HepG2 (cell line): ENCODE results near the gene PFKL. TPM values are rescaled to one million over a fixed set of nuclear protein-coding genes. Genes with fewer than 3 reads are reported as not detected.

ENCODE experiments used
- CBX2 ChIP-seq, 2 experiments: fragments of 200-600 bp in 1 of 2; sonication (generic); formaldehyde crosslinking in 1 of 2; IDR thresholded peaks; 2 replicates each; pipeline versions ENCODE4 v1.7.0 to v1.8.1; 2018 to 2022; ENCODE audit warnings: low read depth in 2 of 2, low read length in 1 of 2, mild to moderate bottlenecking in 1 of 2, missing genetic modification reagents in 1 of 2
- CEBPG ChIP-seq: IDR thresholded peaks from 2 replicates; pipeline ENCODE4 v1.6.1; 2016
- FOSL2 ChIP-seq: sonication (generic); formaldehyde crosslinking; IDR thresholded peaks from 2 replicates; pipeline ENCODE4 v1.4.0; 2020; ENCODE audit warnings: missing genetic modification reagents
- FOXO1 ChIP-seq: sonication (generic); formaldehyde crosslinking; IDR thresholded peaks from 2 replicates; pipeline ENCODE4 v1.4.0; 2020; ENCODE audit warnings: missing genetic modification reagents
- FOXP1 ChIP-seq, 2 experiments: fragments of 450-650 bp in 1 of 2; IDR thresholded peaks; 2 replicates each; pipeline ENCODE4 v1.6.1; 2017 to 2018; ENCODE audit warnings: antibody characterized with exemption in 1 of 2
- GATAD2A ChIP-seq: IDR thresholded peaks from 2 replicates; pipeline ENCODE4 v1.6.1; 2016
- HDAC2 ChIP-seq: sonication (generic); formaldehyde crosslinking; IDR thresholded peaks from 2 replicates; pipeline ENCODE4 v1.4.0; 2020; ENCODE audit warnings: missing genetic modification reagents
- KAT8 ChIP-seq: IDR thresholded peaks from 2 replicates; pipeline ENCODE4 v1.6.1; 2016; ENCODE audit warnings: missing genetic modification reagents, missing compliant biosample characterization
- KDM5A ChIP-seq: fragments of 200-600 bp; sonication (generic); IDR thresholded peaks from 2 replicates; pipeline ENCODE4 v1.7.0; 2018; ENCODE audit warnings: antibody characterized with exemption, mild to moderate bottlenecking, low read length, borderline replicate concordance
- MIER3 ChIP-seq: IDR thresholded peaks from 2 replicates; pipeline ENCODE4 v1.6.1; 2016; ENCODE audit warnings: missing compliant biosample characterization, borderline replicate concordance
- MIXL1 ChIP-seq: IDR thresholded peaks from 2 replicates; pipeline ENCODE4 v1.6.1; 2016
- MXI1 ChIP-seq: IDR thresholded peaks from 3 replicates; pipeline ENCODE4 v1.6.1; 2012; ENCODE audit warnings: low read depth, low read length, inconsistent platforms, borderline replicate concordance
- NKX3-1 ChIP-seq: sonication (generic); formaldehyde crosslinking; IDR thresholded peaks from 2 replicates; pipeline ENCODE4 v1.5.0; 2020; ENCODE audit warnings: missing genetic modification reagents
- POGZ ChIP-seq: sonication (generic); formaldehyde crosslinking; IDR thresholded peaks from 2 replicates; pipeline ENCODE4 v1.4.0; 2020; ENCODE audit warnings: mild to moderate bottlenecking, missing genetic modification reagents
- PRPF4 ChIP-seq: fragments of 200-400 bp; formaldehyde crosslinking; IDR thresholded peaks from 2 replicates; pipeline ENCODE4 v1.6.1; 2016; ENCODE audit warnings: low read length, low read depth; ENCODE audit not compliant: poor library complexity, severe bottlenecking
- SMYD3 ChIP-seq: sonication (generic); formaldehyde crosslinking; IDR thresholded peaks from 2 replicates; pipeline ENCODE4 v1.8.1; 2023; ENCODE audit warnings: mild to moderate bottlenecking, missing genetic modification reagents
- TCF7L2 ChIP-seq: IDR thresholded peaks from 2 replicates; pipeline ENCODE4 v1.6.1; 2011; ENCODE audit warnings: mild to moderate bottlenecking, low read depth, low read length, moderate library complexity
- TEAD3 ChIP-seq: optimal IDR thresholded peaks from 2 replicates; pipeline ENCODE3; 2016; ENCODE audit warnings: borderline replicate concordance
- U2AF1 ChIP-seq: fragments of 200-400 bp; formaldehyde crosslinking; optimal IDR thresholded peaks from 2 replicates; pipeline ENCODE3; 2017; ENCODE audit warnings: mild to moderate bottlenecking, low read depth, low read length
- YY1 ChIP-seq: IDR thresholded peaks from 2 replicates; pipeline ENCODE4 v1.6.1; 2011; ENCODE audit warnings: low read length, low read depth, moderate library complexity, mild to moderate bottlenecking; ENCODE audit not compliant: insufficient read depth, insufficient replicate concordance
- ZBTB1 ChIP-seq: sonication (generic); formaldehyde crosslinking; IDR thresholded peaks from 2 replicates; pipeline ENCODE4 v1.4.0; 2020; ENCODE audit warnings: missing genetic modification reagents, borderline replicate concordance
- ZNF234 ChIP-seq: sonication (generic); formaldehyde crosslinking; conservative IDR thresholded peaks from 2 replicates; pipeline ENCODE4 v1.5.1; 2020; ENCODE audit warnings: mild to moderate bottlenecking, missing genetic modification reagents
- polyA plus RNA-seq, 8 experiments: library from polyadenylated mRNA; depleted of rRNA in 3 of 8; stranded (reverse) in 7 of 8; unstranded in 1 of 8; fragments of >200 nt; fragmentation: Illumina TruSeq in 4 of 8; extraction: Trizol in 4 of 8; gene quantifications; 2 replicates each; pipeline versions ENCODE4 v1.2.1 to v1.2.3, GENCODE V29; 2011 to 2016; ENCODE audit warnings: low read depth in 4 of 8, missing spikeins in 1 of 8, mixed read lengths in 1 of 8; ENCODE audit not compliant: insufficient read depth in 1 of 8
- total RNA-seq, 5 experiments: library from RNA; depleted of rRNA; stranded (reverse); fragments of >200 nt; fragmentation: Illumina TruSeq; extraction: Trizol; gene quantifications; 2 replicates each; pipeline ENCODE4 v1.2.3, GENCODE V29; 2016; ENCODE audit warnings: low read depth in 1 of 5
- TF ChIP-seq, protein P1 (sequence below): sonication (generic); formaldehyde crosslinking; IDR thresholded peaks from 2 replicates; pipeline ENCODE4 v1.4.0; 2020; ENCODE audit warnings: mild to moderate bottlenecking, missing genetic modification reagents
- TF ChIP-seq, protein P2 (sequence below): sonication (generic); formaldehyde crosslinking; IDR thresholded peaks from 2 replicates; pipeline ENCODE4 v1.9.0; 2022; ENCODE audit warnings: low read depth, missing genetic modification reagents
- TF ChIP-seq, protein P3 (sequence below): IDR thresholded peaks from 2 replicates; pipeline ENCODE4 v1.6.1; 2016; ENCODE audit warnings: missing compliant biosample characterization, missing genetic modification reagents, borderline replicate concordance

Gene PFKL
- total and polyA plus RNA-seq, 2 of the 13 experiments (the other 11 are each of a cell fraction or from before 2014, with no cell fraction given), result 92.8 to 106 TPM

GRCh38 chr21:44303490-44303981 lies 3.7 kb downstream of the PFKL start (continued):
- TF ChIP-seq CBX2 (IDR thresholded peaks at IDR 0.05; ENCODE audit: low read depth, low read length), result no peak
- TF ChIP-seq CBX2 (CRISPR knock-in tag; IDR thresholded peaks at IDR 0.05; ENCODE audit: low read depth), result no peak
- TF ChIP-seq MIXL1 (CRISPR knock-in tag), result peak; percentile 71; the same call in 1 of the 2 replicates
- peak; percentile 77 for TF ChIP-seq YY1
- TF ChIP-seq, protein P1, sequence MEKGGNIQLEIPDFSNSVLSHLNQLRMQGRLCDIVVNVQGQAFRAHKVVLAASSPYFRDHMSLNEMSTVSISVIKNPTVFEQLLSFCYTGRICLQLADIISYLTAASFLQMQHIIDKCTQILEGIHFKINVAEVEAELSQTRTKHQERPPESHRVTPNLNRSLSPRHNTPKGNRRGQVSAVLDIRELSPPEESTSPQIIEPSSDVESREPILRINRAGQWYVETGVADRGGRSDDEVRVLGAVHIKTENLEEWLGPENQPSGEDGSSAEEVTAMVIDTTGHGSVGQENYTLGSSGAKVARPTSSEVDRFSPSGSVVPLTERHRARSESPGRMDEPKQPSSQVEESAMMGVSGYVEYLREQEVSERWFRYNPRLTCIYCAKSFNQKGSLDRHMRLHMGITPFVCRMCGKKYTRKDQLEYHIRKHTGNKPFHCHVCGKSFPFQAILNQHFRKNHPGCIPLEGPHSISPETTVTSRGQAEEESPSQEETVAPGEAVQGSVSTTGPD (CRISPR knock-in tag), result no peak
- no peak for TF ChIP-seq TCF7L2
- TF ChIP-seq MXI1, result peak; percentile 65; the same call in 1 of the 3 replicates
- TF ChIP-seq, protein P2, sequence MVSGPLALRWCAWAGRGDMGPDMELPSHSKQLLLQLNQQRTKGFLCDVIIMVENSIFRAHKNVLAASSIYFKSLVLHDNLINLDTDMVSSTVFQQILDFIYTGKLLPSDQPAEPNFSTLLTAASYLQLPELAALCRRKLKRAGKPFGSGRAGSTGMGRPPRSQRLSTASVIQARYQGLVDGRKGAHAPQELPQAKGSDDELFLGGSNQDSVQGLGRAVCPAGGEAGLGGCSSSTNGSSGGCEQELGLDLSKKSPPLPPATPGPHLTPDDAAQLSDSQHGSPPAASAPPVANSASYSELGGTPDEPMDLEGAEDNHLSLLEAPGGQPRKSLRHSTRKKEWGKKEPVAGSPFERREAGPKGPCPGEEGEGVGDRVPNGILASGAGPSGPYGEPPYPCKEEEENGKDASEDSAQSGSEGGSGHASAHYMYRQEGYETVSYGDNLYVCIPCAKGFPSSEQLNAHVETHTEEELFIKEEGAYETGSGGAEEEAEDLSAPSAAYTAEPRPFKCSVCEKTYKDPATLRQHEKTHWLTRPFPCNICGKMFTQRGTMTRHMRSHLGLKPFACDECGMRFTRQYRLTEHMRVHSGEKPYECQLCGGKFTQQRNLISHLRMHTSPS (CRISPR knock-in tag), result peak; percentile 78
- no peak for TF ChIP-seq NKX3-1 (CRISPR knock-in tag)
- peak; percentile 48 for TF ChIP-seq KAT8
- no peak for TF ChIP-seq ZBTB1 (CRISPR knock-in tag)
- no peak for TF ChIP-seq SMYD3 (CRISPR knock-in tag)
- peak; percentile 64 for TF ChIP-seq FOXO1 (CRISPR knock-in tag)
- TF ChIP-seq TEAD3 (CRISPR knock-in tag), result peak; percentile 29
- TF ChIP-seq, protein P3, sequence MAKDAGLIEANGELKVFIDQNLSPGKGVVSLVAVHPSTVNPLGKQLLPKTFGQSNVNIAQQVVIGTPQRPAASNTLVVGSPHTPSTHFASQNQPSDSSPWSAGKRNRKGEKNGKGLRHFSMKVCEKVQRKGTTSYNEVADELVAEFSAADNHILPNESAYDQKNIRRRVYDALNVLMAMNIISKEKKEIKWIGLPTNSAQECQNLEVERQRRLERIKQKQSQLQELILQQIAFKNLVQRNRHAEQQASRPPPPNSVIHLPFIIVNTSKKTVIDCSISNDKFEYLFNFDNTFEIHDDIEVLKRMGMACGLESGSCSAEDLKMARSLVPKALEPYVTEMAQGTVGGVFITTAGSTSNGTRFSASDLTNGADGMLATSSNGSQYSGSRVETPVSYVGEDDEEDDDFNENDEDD (CRISPR knock-in tag), result peak; percentile 49; the same call in 1 of the 2 replicates
- TF ChIP-seq ZNF234 (CRISPR knock-in tag), result no peak
- TF ChIP-seq FOSL2 (CRISPR knock-in tag), result 0 out of 2 replicates have a peak, but pooled peaks have one; percentile 13
- TF ChIP-seq GATAD2A (CRISPR knock-in tag), result peak; percentile 65
- peak; percentile 25; the same call in 1 of the 2 replicates for TF ChIP-seq MIER3 (CRISPR knock-in tag)
- TF ChIP-seq KDM5A, result no peak
- peak; percentile 34; the same call in 1 of the 2 replicates for TF ChIP-seq CEBPG
- TF ChIP-seq FOXP1 (IDR thresholded peaks at IDR 0.05), result no peak
- peak; percentile 34; the same call in 1 of the 2 replicates for TF ChIP-seq FOXP1 (CRISPR knock-in tag; IDR thresholded peaks at IDR 0.05)
- no peak for TF ChIP-seq PRPF4
- TF ChIP-seq HDAC2 (CRISPR knock-in tag), result peak; percentile 74; the same call in 1 of the 2 replicates
- TF ChIP-seq U2AF1, result no peak
- peak; percentile 22; the same call in 1 of the 2 replicates for TF ChIP-seq POGZ (CRISPR knock-in tag)
